Central memory CD4-positive, alpha-beta T cell (primary cell): Measurements from ENCODE around the gene RINT1.

Experiments
- DNase-seq: peaks from one replicate; pipeline ENCODE4 v3.0.0; 2022

RINT1 gene

GRCh38 chr7:105600720-105601550 is 68.9 kb downstream of the RINT1 start:
- DNase-seq, result no peak

- no peak for DNase-seq
These were observed 70.6 kb downstream of the RINT1 start for GRCh38 chr7:105602325-105603305.

GRCh38 chr7:105610165-105610930 is 78.3 kb downstream of the RINT1 start:
- no peak for DNase-seq

GRCh38 chr7:105611856-105612775 is 80.1 kb downstream of the RINT1 start:
- DNase-seq, result no peak

GRCh38 chr7:105612806-105613205 is 80.8 kb downstream of the RINT1 start:
- no peak for DNase-seq

- no peak for DNase-seq
These were observed 81.8 kb downstream of the RINT1 start for GRCh38 chr7:105613611-105614330.

GRCh38 chr7:105614341-105614840 is 82.4 kb downstream of the RINT1 start:
- no peak for DNase-seq
